ENCODE data around the gene KDF1.

Gene KDF1

GRCh38 chr1:27001570-27002360 lies 41.5 kb upstream of the KDF1 start:
- WGBS (ENCODE audit: insufficient coverage, insufficient read length): no CpG with 5 or more reads among the region's 13 CpGs
- H3K4me3 ChIP-seq (ENCODE audit: low read length): no peak overlapping the region

GRCh38 chr1:27000817-27001460 lies 40.7 kb upstream of the KDF1 start:
- no peak overlapping the region for H3K27ac ChIP-seq (ENCODE audit: low read length)
- no CpG with 5 or more reads among the region's 8 CpGs for WGBS (ENCODE audit: insufficient coverage, insufficient read length)
- no peak overlapping the region for H3K4me3 ChIP-seq (ENCODE audit: low read length)
- peaks cover 30% of the 10 kb centered on the region for H3K4me1 ChIP-seq (ENCODE audit: control insufficient read depth, insufficient read depth, low read length)
- H3K9me3 ChIP-seq (ENCODE audit: control insufficient read depth, insufficient read depth, low read length): no peaks in the 10 kb centered on the region
- peaks cover 14% of the 10 kb centered on the region for H3K36me3 ChIP-seq (ENCODE audit: control insufficient read depth, insufficient read depth, low read length)
- no peaks in the 10 kb centered on the region for H3K27me3 ChIP-seq (ENCODE audit: control insufficient read depth, insufficient read depth, low read length)
- DNase-seq (ENCODE audit: low read depth, low spot score): no peak

More at GRCh38 chr1:27001570-27002360, 41.5 kb upstream of the KDF1 start:
- no peaks in the 10 kb centered on the region for H3K27me3 ChIP-seq (ENCODE audit: control insufficient read depth, insufficient read depth, low read length)
- no peaks in the 10 kb centered on the region for H3K9me3 ChIP-seq (ENCODE audit: control insufficient read depth, insufficient read depth, low read length)
- H3K4me1 ChIP-seq (ENCODE audit: control insufficient read depth, insufficient read depth, low read length): peaks cover 37% of the 10 kb centered on the region
- H3K27ac ChIP-seq (ENCODE audit: low read length): no peak overlapping the region
- H3K36me3 ChIP-seq (ENCODE audit: control insufficient read depth, insufficient read depth, low read length): peaks cover 23% of the 10 kb centered on the region
- no peak for DNase-seq (ENCODE audit: low read depth, low spot score)

GRCh38 chr1:27000090-27000816 lies 40.0 kb upstream of the KDF1 start:
- H3K27me3 ChIP-seq (ENCODE audit: control insufficient read depth, insufficient read depth, low read length): no peaks in the 10 kb centered on the region
- WGBS (ENCODE audit: insufficient coverage, insufficient read length): 100% methylated on average over 1 of the region's 9 CpGs
- peaks cover 26% of the 10 kb centered on the region for H3K4me1 ChIP-seq (ENCODE audit: control insufficient read depth, insufficient read depth, low read length)
- no peak for DNase-seq (ENCODE audit: low read depth, low spot score)
- H3K27ac ChIP-seq (ENCODE audit: low read length): peak overlapping the region; percentile 32
- H3K4me3 ChIP-seq (ENCODE audit: low read length): no peak overlapping the region
- H3K36me3 ChIP-seq (ENCODE audit: control insufficient read depth, insufficient read depth, low read length): peaks cover 8% of the 10 kb centered on the region
- no peaks in the 10 kb centered on the region for H3K9me3 ChIP-seq (ENCODE audit: control insufficient read depth, insufficient read depth, low read length)

GRCh38 chr1:26999440-26999987 lies 39.2 kb upstream of the KDF1 start:
- peak overlapping the region; percentile 32 for H3K27ac ChIP-seq (ENCODE audit: low read length)

GRCh38 chr1:26998429-26999300 lies 38.4 kb upstream of the KDF1 start:
- Histone ChIP-seq H3K9me3 (ENCODE audit: control insufficient read depth, insufficient read depth, low read length) (no peaks in the 10 kb centered on the region), H3K27me3 (ENCODE audit: control insufficient read depth, insufficient read depth, low read length) (no peaks in the 10 kb centered on the region), H3K36me3 (ENCODE audit: control insufficient read depth, insufficient read depth, low read length) (peaks cover 2% of the 10 kb centered on the region; the same call in 1 of the 2 replicates), H3K27ac (ENCODE audit: low read length) (no peak overlapping the region), H3K4me1 (ENCODE audit: control insufficient read depth, insufficient read depth, low read length) (peaks cover 15% of the 10 kb centered on the region), H3K4me3 (ENCODE audit: low read length) (no peak overlapping the region)
- WGBS (ENCODE audit: insufficient coverage, insufficient read length): no CpG with 5 or more reads among the region's 11 CpGs
- no peak for DNase-seq (ENCODE audit: low read depth, low spot score)

More at GRCh38 chr1:26999440-26999987, 39.2 kb upstream of the KDF1 start:
- peaks cover 2% of the 10 kb centered on the region; the same call in 1 of the 2 replicates for H3K36me3 ChIP-seq (ENCODE audit: control insufficient read depth, insufficient read depth, low read length)
- no peaks in the 10 kb centered on the region for H3K27me3 ChIP-seq (ENCODE audit: control insufficient read depth, insufficient read depth, low read length)
- H3K9me3 ChIP-seq (ENCODE audit: control insufficient read depth, insufficient read depth, low read length): no peaks in the 10 kb centered on the region
- no CpG with 5 or more reads among the region's 7 CpGs for WGBS (ENCODE audit: insufficient coverage, insufficient read length)
- peaks cover 22% of the 10 kb centered on the region for H3K4me1 ChIP-seq (ENCODE audit: control insufficient read depth, insufficient read depth, low read length)
- no peak overlapping the region for H3K4me3 ChIP-seq (ENCODE audit: low read length)
- peak; percentile 85 for DNase-seq (ENCODE audit: low read depth, low spot score)

- H3K4me3 ChIP-seq (ENCODE audit: low read length): no peak overlapping the region
These were observed 36.4 kb upstream of the KDF1 start for GRCh38 chr1:26996665-26997064.

DNA sequence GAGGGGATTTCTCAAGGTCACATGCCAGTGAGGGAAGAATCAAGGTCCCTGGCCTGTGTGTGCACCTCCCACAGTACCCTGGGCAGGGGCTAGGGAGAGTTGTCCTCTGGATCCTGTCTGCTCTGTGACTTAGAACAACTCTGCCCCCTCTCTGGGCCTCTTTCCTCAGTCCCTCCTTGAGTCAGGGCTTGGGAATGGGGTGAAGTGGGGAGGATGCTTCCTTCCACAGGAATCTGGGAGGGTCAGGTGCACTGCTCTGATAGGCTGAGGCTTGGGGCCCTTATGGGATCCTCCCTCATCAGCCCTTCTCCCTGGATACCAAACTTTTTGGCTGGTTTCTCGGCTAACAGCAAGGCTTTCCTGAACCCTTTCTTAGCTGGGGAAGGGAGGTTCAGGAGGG lies 35.8 kb upstream of the KDF1 start:
- Histone ChIP-seq H3K27me3 (ENCODE audit: control insufficient read depth, insufficient read depth, low read length) (no peaks in the 10 kb centered on the region), H3K4me1 (ENCODE audit: control insufficient read depth, insufficient read depth, low read length) (peaks cover 15% of the 10 kb centered on the region), H3K27ac (ENCODE audit: low read length) (no peak overlapping the region), H3K36me3 (ENCODE audit: control insufficient read depth, insufficient read depth, low read length) (peaks cover 2% of the 10 kb centered on the region; the same call in 1 of the 2 replicates), H3K9me3 (ENCODE audit: control insufficient read depth, insufficient read depth, low read length) (no peaks in the 10 kb centered on the region), H3K4me3 (ENCODE audit: low read length) (no peak overlapping the region)
- WGBS (ENCODE audit: insufficient coverage, insufficient read length): no CpG with 5 or more reads among the region's 1 CpG
- no peak for DNase-seq (ENCODE audit: low read depth, low spot score)

More at GRCh38 chr1:26996665-26997064, 36.4 kb upstream of the KDF1 start:
- no peak for DNase-seq (ENCODE audit: low read depth, low spot score)
- H3K36me3 ChIP-seq (ENCODE audit: control insufficient read depth, insufficient read depth, low read length): peaks cover 2% of the 10 kb centered on the region; the same call in 1 of the 2 replicates
- H3K4me1 ChIP-seq (ENCODE audit: control insufficient read depth, insufficient read depth, low read length): peaks cover 12% of the 10 kb centered on the region
- H3K27me3 ChIP-seq (ENCODE audit: control insufficient read depth, insufficient read depth, low read length): no peaks in the 10 kb centered on the region
- no peaks in the 10 kb centered on the region for H3K9me3 ChIP-seq (ENCODE audit: control insufficient read depth, insufficient read depth, low read length)
- H3K27ac ChIP-seq (ENCODE audit: low read length): no peak overlapping the region
- WGBS (ENCODE audit: insufficient coverage, insufficient read length): no CpG with 5 or more reads among the region's 4 CpGs

DNA sequence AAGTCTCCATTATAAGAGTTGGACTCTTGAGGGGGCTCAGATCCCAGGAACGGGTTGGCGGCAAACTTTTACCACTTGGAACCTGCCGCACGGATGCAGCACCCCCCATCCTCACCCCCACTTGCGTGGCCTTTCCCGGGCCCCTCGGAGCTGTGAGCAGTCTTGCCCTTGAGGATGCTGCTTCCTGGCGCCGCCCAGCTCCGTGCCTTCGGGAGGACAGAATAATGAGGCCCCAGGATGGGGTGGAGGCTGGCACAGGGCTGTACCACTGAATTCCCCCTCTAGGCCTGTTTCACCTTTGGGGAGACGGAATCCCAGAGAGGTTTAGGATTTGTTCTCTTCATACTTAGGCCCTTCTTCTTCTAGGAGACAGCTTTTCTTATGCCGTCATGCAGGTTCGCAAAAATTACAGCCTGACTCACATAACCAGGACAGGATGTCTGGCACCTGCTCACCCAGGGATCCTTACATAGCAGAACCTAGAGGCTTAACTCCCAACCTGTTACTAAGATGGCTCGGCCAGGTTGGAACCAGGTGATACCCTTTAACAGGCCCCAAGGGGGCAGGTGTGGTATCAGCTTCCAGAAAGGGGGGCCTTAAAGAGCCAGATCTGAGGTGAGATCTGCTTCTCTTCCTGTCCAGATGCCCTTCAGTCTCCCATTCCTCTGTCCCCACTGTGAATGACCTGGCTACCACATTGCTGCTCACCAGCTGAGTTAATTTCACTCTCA lies 34.7 kb upstream of the KDF1 start:
- H3K4me1 ChIP-seq (ENCODE audit: control insufficient read depth, insufficient read depth, low read length): peaks cover 10% of the 10 kb centered on the region
- no peaks in the 10 kb centered on the region for H3K36me3 ChIP-seq (ENCODE audit: control insufficient read depth, insufficient read depth, low read length)
- WGBS (ENCODE audit: insufficient coverage, insufficient read length): no CpG with 5 or more reads among the region's 15 CpGs
- peak overlapping the region; percentile 91 for H3K4me3 ChIP-seq (ENCODE audit: low read length)
- H3K27me3 ChIP-seq (ENCODE audit: control insufficient read depth, insufficient read depth, low read length): no peaks in the 10 kb centered on the region
- H3K9me3 ChIP-seq (ENCODE audit: control insufficient read depth, insufficient read depth, low read length): no peaks in the 10 kb centered on the region
- DNase-seq (ENCODE audit: low read depth, low spot score): no peak
- no peak overlapping the region for H3K27ac ChIP-seq (ENCODE audit: low read length)

DNA sequence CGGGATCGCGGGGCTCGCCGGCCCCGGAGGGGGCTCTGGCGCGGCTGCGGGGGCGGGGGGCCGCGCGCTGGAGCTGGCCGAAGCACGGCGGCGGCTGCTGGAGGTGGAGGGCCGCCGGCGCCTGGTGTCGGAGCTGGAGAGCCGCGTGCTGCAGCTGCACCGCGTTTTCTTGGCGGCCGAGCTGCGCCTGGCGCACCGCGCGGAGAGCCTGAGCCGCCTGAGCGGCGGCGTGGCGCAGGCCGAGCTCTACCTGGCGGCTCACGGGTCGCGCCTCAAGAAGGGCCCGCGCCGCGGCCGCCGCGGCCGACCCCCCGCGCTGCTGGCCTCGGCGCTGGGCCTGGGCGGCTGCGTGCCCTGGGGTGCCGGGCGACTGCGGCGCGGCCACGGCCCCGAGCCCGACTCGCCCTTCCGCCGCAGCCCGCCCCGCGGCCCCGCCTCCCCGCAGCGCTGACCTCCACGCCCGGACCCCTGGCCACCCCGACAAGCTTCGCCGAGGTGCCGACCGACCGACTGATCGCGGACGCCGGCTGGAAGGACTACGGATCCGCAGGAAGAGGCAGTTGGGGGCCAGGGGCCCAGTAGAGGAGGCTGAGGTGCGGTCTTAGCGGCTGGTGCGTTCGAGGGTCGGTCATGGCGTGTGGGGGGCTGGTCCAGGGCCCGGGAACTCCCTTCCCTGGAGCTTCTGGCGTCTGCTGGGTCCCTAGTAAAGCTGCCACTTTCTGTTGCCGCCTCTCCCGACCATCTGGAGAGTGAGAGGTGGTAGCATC lies 33.9 kb upstream of the KDF1 start:
- DNase-seq (ENCODE audit: low read depth, low spot score): no peak
- peak overlapping the region; percentile 91 for H3K4me3 ChIP-seq (ENCODE audit: low read length)
- H3K27me3 ChIP-seq (ENCODE audit: control insufficient read depth, insufficient read depth, low read length): no peaks in the 10 kb centered on the region

More for the DNA sequence above, 33.9 kb upstream of the KDF1 start:
- no peaks in the 10 kb centered on the region for H3K36me3 ChIP-seq (ENCODE audit: control insufficient read depth, insufficient read depth, low read length)
- no peak overlapping the region for H3K27ac ChIP-seq (ENCODE audit: low read length)
- H3K4me1 ChIP-seq (ENCODE audit: control insufficient read depth, insufficient read depth, low read length): peaks cover 8% of the 10 kb centered on the region
- H3K9me3 ChIP-seq (ENCODE audit: control insufficient read depth, insufficient read depth, low read length): no peaks in the 10 kb centered on the region
- WGBS (ENCODE audit: insufficient coverage, insufficient read length): no CpG with 5 or more reads among the region's 97 CpGs

Data from iPS DF 6.9 (cell line).